ENCODE data around the gene BLTP3A.

- TF ChIP-seq, protein P1, sequence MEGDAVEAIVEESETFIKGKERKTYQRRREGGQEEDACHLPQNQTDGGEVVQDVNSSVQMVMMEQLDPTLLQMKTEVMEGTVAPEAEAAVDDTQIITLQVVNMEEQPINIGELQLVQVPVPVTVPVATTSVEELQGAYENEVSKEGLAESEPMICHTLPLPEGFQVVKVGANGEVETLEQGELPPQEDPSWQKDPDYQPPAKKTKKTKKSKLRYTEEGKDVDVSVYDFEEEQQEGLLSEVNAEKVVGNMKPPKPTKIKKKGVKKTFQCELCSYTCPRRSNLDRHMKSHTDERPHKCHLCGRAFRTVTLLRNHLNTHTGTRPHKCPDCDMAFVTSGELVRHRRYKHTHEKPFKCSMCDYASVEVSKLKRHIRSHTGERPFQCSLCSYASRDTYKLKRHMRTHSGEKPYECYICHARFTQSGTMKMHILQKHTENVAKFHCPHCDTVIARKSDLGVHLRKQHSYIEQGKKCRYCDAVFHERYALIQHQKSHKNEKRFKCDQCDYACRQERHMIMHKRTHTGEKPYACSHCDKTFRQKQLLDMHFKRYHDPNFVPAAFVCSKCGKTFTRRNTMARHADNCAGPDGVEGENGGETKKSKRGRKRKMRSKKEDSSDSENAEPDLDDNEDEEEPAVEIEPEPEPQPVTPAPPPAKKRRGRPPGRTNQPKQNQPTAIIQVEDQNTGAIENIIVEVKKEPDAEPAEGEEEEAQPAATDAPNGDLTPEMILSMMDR (conservative IDR thresholded peaks at IDR 0.05) = no peak
- TF ChIP-seq EZH2 (IDR thresholded peaks at IDR 0.05; ENCODE audit: low read depth) = no peak
Observed at GRCh38 chr6:34792605-34793500, 970 bp downstream of the BLTP3A start.

Data from PC-9 (cell line).